GM19463 (cell line): ENCODE results near the gene ANKRD11.
"Not testable (repeated sequence)": the region's sequence is repeated elsewhere in the genome, so short reads cannot be mapped to it uniquely, and the experiment has no call there.

Experiments
- ATAC-seq: cut with Tn5 transposase; IDR thresholded peaks from one replicate; pipeline ENCODE4 v1.9.1; 2021; ENCODE audit warnings: mild to moderate bottlenecking, moderate library complexity; ENCODE audit not compliant: unreplicated experiment

Gene ANKRD11

GRCh38 chr16:89274561-89275283 is 215.6 kb downstream of the ANKRD11 start:
- no peak for ATAC-seq

DNA sequence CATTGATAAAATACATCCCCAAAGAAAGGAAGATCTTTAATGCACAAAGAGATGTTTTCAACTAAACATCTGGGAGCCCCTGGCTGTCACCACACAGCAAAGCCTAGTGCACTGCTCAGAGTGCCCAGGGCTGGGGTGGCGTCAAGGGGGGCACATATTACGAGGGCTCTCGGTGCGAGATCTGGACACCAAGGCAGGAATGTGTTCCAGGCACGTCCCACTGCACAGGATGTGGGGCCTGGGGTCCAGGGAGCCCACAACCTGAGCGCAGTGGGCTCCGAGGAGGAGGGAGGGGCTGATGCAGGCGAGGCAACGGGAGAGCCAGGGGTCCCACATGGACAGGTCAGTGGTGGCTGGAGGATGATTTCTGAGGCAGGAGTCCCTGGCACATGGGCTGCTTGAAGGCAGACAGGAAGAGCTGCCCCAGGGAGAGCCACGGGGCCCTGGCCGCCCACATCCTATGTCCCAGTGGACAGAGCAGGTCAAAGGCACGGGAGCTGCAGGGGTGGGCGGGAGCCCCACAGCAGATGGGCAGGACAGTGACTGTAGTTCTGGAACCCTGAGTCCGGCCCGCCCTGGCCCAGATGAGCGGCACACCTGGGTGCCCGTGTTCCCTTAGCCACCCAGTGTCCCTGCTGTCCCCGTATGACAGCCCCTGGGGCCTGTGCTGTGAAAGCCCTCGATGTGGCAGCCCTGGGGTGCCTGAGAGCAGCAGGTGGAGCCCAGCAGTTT is 216.5 kb downstream of the ANKRD11 start:
- no peak for ATAC-seq

DNA sequence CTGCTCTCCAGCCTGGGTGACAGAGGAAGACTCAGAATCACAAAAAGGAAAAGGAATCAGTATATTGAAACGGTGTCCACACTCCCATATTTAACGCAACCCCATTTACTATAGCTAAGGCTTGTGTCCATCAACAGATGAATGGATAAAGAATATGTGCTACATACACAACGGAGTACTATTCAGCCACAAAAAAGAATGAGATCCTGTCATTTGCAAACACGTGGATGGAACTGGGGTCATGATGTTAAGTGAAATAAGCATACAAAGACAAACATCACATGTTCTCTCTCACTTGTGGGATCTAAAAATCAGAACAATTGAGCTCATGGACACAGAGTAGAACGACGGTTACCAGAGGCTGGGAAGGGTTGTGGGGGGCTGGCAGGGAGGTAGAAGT is 217.7 kb downstream of the ANKRD11 start:
- no peak for ATAC-seq

DNA sequence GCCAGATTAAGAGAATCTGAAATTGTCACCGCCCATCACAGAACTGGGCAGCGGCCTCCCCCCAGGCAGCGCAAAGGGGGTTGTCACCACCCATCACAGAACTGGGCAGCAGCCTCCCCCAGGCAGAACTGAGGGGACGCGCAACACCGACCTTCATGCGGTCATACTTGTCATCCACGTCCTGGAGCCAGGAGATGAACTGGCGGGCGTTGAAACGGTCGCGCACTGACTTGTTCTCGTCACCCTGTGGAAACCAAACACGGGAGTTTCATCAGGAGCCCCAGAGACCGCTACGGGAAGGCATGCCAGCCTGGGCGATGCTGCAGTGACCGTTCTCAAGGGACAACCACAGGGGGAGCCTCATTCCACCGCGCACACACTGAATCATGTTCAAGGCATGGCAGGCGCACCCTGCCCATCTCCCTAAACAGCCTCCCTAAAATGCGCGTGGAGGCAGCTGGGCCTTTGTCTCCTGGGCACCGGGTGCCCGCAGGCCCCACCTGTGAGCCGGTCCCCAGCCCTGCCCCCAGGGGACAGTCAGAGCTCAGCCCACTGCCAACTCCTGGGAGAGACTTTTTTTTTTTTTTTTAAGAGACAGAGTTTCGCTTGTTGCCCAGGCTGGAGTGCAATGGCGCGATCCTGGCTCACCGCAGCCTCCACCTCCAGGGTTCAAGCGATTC is 219.6 kb downstream of the ANKRD11 start:
- ATAC-seq: no peak

GRCh38 chr16:89269805-89270665 is 220.3 kb downstream of the ANKRD11 start:
- ATAC-seq: no peak

DNA sequence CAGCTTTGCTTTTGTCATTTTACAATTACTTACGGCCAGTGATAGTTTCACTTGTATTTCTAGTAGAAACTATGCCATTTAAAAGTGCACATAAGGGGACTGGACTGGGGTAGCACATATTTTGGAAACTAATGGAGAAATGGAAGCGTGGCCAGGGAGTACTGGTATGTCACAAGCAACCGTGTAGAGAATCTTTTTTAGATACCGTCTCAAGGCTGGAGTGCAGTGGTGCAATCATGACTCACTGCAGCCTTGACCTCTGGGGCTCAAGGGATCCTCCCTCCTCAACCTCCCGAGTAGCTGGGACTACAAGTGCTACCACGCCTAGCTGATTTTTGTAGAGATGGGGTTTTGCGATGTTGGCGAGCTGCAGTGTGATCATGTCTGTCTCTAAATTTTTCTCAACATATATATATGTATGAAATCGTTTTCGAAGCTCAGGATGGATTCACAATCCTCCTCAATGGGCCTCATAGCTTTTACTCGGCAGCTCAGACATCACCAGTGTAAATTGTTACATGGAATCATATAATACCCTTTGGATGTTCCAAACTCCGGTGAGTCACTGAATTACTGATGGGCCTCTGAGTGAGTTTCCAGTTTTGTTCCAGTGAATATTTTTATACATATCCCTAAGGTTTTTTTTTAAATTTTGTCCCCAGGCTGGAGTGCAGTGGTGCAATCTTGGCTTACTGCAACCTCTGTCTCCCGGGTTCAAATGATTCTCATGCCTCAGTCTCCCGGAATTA is 221.2 kb downstream of the ANKRD11 start:
- no peak for ATAC-seq

DNA sequence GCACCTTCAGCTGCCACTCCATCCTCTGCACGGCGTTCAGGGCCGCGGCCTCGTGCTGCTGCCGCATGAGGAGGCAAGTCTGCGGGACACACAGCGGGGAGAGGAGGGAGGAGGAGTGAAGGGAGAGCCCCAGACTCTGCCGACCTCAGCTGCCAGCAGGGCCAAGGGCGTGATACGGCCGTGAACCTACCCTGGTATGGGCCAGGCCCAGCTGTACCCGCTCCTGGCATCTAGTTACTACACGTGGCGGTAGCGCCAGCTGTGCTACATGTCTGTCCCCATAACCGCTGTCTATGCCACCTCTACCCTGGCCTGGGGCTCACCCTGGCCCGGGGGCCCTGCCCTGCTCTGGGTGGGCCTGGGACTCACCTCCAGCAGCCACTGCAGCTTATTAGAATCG is 221.8 kb downstream of the ANKRD11 start:
- no peak for ATAC-seq

DNA sequence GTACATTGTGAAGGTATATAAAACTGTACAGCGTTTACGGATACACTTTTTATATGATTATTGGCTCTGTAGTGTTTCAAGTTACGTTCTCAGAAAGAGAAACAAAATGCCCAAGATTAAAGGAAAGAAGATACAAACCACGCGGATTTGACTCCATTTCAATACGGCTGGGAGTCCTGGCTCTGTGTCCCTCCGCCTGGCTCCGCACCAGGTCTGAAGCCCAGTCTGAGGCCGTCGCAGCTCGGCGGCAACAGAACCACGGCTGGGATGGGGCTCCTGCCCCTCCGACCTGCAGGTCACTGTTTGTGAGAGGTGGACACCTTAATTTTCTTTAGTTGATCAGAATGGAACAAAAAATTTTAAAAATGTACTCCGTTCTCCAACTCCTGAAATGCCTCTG is 222.6 kb downstream of the ANKRD11 start:
- not testable (repeated sequence) for ATAC-seq

DNA sequence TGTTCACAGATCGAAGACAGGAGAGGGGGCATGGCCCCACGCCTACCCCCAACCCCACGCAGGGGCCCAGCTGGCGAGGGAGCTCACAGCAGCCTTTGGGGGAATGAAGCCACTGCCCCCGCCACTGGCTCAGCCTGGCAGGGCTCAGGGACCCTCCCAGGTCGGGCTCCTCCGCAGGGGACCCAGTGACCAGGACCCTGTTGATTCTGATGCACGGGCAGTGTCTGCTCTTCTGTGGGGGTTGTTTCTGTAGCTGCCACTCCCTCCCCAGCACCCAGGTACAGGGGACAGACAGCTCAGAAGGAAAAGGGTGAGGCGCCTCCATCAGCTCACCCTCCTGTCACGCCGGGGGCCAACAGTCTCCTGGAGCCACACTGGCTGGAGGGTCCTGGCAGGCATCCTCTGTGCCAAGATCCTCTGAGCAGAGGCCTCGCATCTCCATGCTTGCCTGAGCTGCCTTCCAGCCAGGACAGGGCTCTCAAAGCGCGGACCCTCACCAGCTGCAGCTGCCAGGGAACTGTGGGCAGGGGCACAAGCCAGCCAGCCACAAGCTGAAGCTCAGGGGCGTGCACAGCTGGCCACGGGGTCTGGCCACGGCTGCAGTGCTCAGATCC is 223.7 kb downstream of the ANKRD11 start:
- ATAC-seq: no peak

DNA sequence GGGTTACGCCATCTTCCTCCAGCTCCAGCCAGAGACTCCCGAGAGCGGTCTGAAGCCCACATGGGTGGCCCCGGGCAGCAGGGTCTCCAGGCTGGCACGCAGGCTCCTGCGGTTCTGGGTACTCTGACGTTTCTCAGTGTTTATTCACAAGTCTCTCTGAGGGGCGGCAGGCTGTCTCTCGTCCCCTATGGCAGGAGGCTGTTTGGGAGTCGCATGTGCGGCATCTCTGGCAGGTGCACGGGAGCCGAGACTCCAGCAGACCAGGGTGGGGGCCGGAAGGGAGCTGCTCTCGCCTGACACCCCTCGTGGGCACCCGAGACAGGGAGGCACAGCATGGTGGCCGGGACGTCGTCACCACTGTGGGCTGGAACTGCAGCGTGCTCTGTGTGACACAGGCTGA is 224.7 kb downstream of the ANKRD11 start:
- no peak for ATAC-seq

- no peak for ATAC-seq
Observed at GRCh38 chr16:89264800-89265550, 225.4 kb downstream of the ANKRD11 start.

DNA sequence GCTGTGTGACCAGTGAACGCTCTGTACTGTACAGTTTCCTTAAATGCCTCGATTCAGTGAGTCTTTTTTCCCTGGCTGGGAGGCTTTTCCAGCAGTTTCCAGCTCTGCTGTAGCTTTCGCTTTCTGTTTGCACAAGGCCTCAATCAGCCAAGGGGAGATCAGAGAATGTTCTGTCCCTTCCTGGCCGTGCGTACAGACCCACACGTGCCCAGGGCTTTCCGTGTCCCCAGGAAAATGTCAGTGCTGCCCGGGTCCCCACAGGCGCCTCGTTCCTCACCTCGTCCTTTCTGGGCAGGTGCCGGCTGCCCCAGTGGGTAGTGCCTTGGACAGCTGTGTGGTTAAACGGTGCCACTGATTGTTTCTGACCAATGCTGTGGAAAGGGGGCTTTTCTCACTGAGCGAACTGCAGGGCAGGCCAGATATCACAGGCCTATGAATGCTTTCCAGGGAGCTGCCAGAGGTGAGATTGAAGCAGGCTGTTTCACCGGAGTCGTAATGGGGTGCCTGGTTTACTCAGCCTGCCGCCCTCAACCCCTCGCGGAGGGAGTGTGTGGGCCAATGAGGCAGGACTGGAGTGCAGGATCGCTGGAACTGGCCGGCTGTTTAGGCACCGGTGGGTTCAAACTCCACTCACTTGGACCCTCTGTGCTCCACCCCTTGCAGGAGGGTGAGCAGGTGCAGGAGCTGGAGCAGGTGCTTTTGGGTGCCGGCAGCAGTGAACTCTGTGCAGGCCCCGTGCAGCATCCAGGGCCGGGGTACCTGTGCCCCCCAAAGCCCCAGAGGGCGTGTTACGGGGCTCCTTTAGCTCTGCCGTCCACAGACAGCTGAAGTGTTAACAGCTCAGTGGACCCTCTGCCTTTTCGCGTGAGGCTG is 228.4 kb downstream of the ANKRD11 start:
- ATAC-seq: no peak

DNA sequence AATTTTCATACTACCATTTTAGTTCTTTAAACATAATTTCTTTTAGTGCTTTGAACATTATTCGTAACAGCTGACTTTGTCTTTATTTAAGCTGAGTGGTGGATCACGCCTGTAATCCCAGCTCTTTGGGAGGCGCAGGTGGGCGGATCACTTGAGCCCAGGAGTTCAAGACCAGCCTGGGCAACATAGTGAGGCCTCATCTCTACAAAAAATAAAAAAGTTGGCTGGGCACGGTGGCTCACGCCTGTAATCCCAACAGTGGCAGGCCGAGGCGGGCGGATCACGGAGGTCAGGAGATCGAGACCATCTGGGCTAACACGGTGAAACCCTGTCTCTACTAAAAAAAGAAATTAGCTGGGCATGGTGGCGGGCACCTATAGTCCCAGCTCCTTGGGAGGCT is 230.5 kb downstream of the ANKRD11 start:
- ATAC-seq: not testable (repeated sequence)

DNA sequence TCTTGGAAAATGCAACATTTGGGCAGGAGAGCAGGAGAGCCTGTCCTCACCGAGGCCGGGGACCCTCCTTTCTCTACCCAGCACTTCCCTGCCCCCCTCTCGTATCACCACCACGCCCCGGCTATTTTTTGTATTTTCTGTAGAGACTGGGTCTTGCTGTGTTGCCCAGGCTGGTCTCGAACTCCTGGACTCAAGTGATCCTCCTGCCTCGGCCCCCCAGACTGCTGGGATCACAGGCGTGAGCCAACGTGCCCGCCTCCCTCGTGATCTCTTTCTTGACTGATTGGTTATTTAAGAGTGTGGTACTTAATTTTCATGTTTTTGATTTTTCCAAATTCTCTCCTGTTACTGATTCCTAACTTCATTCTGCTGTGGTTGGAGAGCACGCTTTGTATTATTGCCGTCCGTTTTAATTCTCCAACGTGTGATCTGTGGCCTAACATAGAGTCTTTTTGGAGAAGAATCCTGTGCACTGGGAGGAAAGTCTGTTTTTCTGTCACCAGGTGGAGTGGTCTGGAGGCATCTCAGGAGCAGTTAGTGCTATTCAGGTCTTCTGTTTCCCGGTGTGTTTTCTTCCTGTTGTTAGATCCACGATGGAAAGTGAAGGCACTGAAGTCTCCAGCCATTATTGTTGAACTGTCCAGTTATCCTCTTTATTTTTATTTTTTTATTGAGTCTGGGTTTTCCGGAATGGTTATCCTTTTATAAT is 232.4 kb downstream of the ANKRD11 start:
- no peak for ATAC-seq

DNA sequence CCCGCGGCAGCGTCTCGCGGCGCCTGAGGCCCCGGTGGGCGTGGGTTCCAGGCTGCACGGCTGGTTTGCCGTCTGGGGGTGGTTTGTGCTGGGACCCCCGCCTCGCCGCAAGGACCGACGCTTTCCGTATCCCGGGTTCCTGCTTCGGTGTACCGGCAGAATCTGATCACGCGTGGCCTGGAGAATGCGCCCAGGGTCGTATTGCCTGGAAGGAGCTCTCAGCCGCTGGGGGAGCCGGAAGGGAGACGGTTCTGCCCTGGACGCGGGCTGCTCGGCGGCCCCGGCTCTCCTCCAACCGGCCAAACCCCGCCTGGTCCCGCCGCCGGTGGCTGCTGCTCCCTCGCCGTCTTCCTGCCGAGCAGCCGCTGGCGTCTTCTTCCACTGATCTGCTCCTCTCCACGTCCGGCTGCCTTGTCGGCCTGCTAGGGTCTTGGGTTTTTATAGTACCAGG is 233.1 kb downstream of the ANKRD11 start:
- no peak for ATAC-seq

DNA sequence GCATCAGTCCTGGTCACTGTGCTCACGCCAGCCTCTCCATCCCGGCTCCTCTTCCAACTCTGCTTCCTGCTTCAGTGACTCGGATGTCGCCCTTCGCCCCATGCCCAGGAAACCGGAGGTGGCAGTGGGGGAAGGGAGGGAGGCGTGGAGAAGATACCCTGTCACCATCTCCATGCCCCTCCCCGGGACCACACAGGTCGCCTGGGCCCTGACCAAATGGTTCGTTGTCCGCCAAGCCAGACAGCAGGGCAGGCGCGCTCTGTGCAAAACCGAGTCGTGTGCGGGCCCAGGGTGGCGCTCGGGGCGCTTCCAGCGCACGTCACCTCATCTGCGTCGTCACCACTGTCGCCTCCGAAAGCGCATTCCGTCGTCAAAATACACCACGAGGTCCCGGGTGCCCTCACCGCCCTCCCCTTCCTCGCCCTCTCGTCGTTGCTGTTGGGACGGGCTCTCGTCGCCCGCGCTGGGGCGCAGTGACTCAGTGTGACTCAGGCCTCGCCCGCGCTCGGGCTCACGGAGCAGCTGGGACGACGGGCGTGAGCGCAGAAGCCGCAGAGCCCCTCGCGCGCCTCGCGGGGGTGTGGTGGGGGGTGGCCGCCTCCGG is 233.6 kb downstream of the ANKRD11 start:
- ATAC-seq: no peak
